Subcutaneous abdominal adipose tissue (tissue), 5 donors: ENCODE results near the gene ATP2B2.

Experiments
- H3K27ac ChIP-seq: one replicate; pipeline ENCODE4 v1.7.0; 2013; ENCODE audit warnings: low read depth, mild to moderate bottlenecking, inconsistent platforms, low read length, moderate library complexity
- H3K27me3 ChIP-seq, 5 donors: one replicate each; pipeline ENCODE4 v1.7.0; 2013; ENCODE audit warnings: low read length in 5 of 5, inconsistent platforms in 1 of 5; ENCODE audit not compliant: control insufficient read depth in 5 of 5, insufficient read depth in 4 of 5
- H3K36me3 ChIP-seq, 5 donors: one replicate each; pipeline ENCODE4 v1.7.0; 2013; ENCODE audit warnings: low read length in 5 of 5; ENCODE audit not compliant: control insufficient read depth in 5 of 5, insufficient read depth in 5 of 5
- H3K4me1 ChIP-seq, 5 donors: one replicate each; pipeline ENCODE4 v1.7.0; 2013; ENCODE audit warnings: low read length in 5 of 5, mild to moderate bottlenecking in 3 of 5, moderate library complexity in 1 of 5; ENCODE audit not compliant: control insufficient read depth in 5 of 5, insufficient read depth in 5 of 5
- H3K4me3 ChIP-seq, 5 donors: one replicate each; pipeline ENCODE4 v1.7.0; 2013; ENCODE audit warnings: low read length in 5 of 5, low read depth in 1 of 5
- H3K9ac ChIP-seq, 5 donors: one replicate each; pipeline ENCODE4 v1.7.0; 2013; ENCODE audit warnings: low read length in 5 of 5, mild to moderate bottlenecking in 4 of 5, moderate library complexity in 3 of 5
- H3K9me3 ChIP-seq, 5 donors: one replicate each; pipeline ENCODE4 v1.7.0; 2013; ENCODE audit warnings: low read length in 5 of 5; ENCODE audit not compliant: control insufficient read depth in 5 of 5
- donor health status: healthy.
- donor health status: healthy.
- donor health status: healthy.
- donor health status: healthy.
- donor health status: healthy.

Gene ATP2B2

DNA sequence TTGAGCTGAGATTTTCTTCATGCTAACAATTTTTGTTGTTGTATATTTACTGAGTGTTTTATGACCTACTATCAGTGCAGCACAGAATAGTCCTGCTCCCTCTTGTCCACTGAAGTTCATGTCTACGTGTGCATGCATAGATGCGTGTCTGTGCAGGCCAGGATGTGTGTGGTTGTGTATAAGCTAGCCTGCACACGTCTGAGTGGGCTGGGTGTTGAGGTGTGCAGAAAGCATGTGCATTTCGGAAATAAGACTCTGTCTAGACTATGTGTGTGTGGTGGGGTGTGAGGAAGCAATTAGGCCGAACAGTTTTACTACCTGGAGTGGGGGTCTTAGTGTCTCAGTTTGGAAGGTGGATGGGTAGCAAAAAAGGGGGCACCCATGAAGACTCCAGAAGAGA lies 39.2 kb downstream of the ATP2B2 start:
- Histone ChIP-seq H3K36me3 (no peaks in the 10 kb centered on the region), H3K4me1 (peaks cover 0 to 3% (median 0%) of the 10 kb centered on the region in 5 donors), H3K27me3 (peaks cover 11 to 26% (median 24%) of the 10 kb centered on the region in 5 donors), H3K9me3 (no peaks in the 10 kb centered on the region), H3K27ac (no peak overlapping the region), H3K9ac (no peak overlapping the region), H3K4me3 (no peak overlapping the region)

DNA sequence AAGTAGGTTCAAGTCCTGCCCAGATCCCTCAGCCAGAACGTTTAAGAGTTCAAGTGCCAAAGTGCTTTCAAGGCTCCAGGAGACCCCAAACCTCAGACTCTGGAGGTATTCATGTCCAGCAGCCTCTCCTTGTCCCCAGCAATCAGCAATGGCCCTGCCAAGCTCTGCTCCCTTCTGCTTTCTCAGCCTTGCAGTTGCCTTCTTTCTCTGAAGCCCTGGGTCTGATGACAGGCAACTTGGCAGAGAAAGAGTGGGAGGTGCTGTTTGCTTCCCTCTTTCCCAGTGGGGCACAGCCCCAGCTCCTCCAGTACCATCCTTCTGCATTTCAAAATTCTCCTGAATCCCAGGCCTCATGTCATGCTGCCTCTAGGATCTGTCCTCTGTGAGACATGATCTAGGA lies 40.2 kb downstream of the ATP2B2 start:
- H3K27me3 ChIP-seq = peaks cover 7 to 19% (median 14%) of the 10 kb centered on the region in 5 donors
- H3K9ac ChIP-seq = no peak overlapping the region

DNA sequence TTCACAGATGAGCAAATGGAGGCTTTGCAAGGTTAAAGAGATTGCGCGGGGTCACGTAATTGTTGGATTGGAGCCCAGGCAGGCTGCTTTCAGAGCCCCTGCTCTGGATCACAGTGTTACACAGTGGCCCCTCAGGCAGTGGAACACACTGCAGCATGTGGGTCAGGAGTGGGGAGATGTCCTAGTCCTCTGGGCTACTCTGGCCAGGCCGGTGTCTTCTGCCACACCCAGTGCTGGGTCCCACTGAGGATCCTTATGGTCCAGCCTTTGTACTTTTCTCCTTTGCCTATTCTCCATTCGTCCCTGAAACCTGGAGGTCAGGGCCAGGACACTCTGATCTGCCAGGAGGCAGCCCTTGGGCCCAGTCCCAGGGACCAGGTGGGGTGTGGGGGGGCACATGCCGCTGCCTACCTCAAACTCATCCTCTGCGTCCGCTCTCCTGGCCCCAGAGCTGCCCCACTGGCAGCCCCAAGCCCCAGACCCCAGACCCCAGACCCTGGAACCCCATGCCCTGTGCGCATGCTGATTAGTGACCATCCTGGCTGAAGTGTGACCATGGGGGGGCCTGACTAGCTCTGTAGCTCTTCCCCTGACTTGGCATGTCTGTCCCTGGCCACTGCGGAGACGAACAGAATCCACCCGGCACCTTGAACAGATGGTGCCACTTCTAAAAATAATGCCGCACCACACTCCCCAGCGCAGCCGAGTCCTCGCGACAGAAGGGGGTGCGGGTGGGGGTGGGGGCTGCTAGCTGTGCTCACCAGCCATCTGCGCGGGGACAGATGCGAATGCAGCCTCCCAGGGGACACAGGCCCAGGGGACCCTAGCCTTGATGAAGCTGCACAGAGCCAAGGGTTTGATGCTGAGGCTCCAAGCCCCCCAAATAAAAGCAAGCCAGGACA lies 41.6 kb downstream of the ATP2B2 start:
- no peak overlapping the region for H3K4me3 ChIP-seq
- H3K9ac ChIP-seq = no peak overlapping the region
- peaks cover 3 to 11% (median 8%) of the 10 kb centered on the region in 5 donors for H3K27me3 ChIP-seq
- H3K9me3 ChIP-seq = peaks cover 0 to 3% (median 0%) of the 10 kb centered on the region in 5 donors
- H3K27ac ChIP-seq = no peak overlapping the region
- no peaks in the 10 kb centered on the region for H3K4me1 ChIP-seq
- H3K36me3 ChIP-seq = no peaks in the 10 kb centered on the region

More for the DNA sequence above, 40.2 kb downstream of the ATP2B2 start:
- Histone ChIP-seq H3K4me1 (no peaks in the 10 kb centered on the region), H3K4me3 (no peak overlapping the region), H3K9me3 (peaks cover 0 to 1% (median 0%) of the 10 kb centered on the region in 5 donors), H3K36me3 (no peaks in the 10 kb centered on the region), H3K27ac (no peak overlapping the region)

DNA sequence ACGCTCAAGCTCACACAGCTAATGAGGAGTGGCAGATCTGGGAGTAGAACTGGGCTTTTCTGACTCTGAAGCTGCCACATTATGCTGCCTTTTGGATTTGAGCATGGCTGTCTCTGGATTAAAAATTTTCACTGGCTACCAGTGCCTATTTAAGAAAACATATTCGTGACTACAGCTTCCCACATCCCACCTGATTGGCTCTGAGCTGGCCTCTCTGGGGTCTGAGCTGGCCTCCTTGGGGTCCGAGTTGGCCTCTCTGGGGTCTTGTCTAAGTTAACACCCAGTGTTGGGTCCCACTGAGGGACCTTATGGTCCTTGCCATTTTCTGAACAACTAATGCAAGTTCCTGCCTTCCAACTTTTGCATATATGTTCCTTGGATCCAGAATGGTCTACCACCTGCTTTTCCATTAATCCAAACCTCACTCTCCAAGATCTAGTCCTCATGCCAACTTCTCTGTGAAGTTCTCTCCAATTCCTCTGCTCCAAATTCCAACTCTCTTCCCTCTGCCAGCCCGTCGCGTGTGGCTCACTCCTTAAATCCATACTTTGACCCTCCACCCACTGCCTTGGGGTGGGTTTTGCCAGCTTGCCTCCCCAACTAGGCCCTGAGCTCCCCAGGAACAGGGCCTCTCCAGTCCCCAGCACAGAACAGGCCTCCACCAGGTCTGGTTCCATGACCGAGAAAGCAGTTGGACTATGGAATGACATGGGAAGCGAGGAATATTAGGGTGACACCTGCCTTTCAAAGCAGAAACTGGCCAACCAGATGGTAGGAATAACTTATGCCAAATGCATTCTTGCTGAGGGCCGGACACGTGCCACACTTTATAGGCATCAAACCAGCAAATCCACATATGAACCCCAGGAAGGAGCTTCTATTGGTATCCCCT lies 42.5 kb downstream of the ATP2B2 start:
- no peaks in the 10 kb centered on the region for H3K4me1 ChIP-seq
- no peaks in the 10 kb centered on the region for H3K36me3 ChIP-seq
- H3K4me3 ChIP-seq = no peak overlapping the region
- no peak overlapping the region for H3K27ac ChIP-seq
- peaks cover 0 to 3% (median 0%) of the 10 kb centered on the region in 5 donors for H3K9me3 ChIP-seq
- H3K27me3 ChIP-seq = peaks cover 0 to 6% (median 4%) of the 10 kb centered on the region in 5 donors
- H3K9ac ChIP-seq = no peak overlapping the region

DNA sequence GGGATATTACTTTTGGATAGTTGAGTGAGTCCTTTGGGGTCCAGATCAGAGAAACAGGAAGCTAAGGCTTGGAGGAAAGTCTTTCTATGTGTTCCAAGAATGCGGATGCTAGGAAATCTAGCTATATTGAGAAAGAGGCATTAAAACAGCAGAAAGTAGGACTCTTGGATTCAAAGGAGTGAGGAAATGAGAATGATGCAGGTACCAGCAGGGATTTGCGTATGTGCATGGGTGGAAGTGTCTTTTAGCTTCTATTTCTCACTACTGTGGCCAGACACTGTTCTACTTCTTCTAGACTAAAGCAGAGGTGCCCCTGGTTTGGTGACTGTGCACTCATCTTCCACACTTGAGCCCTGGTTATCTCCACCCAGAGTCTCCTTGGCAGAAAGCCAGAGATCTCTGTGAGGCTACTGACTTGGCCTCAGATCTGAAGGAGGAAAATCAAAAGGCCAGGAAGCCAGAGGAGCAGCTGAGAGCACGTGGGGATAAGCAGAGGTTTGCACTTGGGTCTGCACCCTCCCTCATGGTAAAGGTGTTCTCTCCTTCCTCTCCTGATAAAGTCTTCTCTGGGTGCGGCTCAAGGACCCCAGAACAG lies 44.3 kb downstream of the ATP2B2 start:
- H3K27ac ChIP-seq = no peak overlapping the region
- H3K9ac ChIP-seq = no peak overlapping the region
- H3K4me1 ChIP-seq = no peaks in the 10 kb centered on the region
- no peaks in the 10 kb centered on the region for H3K36me3 ChIP-seq
- H3K9me3 ChIP-seq = peaks cover 0 to 3% (median 0%) of the 10 kb centered on the region in 5 donors
- no peak overlapping the region for H3K4me3 ChIP-seq
- H3K27me3 ChIP-seq = peaks cover 0 to 10% (median 3%) of the 10 kb centered on the region in 5 donors

DNA sequence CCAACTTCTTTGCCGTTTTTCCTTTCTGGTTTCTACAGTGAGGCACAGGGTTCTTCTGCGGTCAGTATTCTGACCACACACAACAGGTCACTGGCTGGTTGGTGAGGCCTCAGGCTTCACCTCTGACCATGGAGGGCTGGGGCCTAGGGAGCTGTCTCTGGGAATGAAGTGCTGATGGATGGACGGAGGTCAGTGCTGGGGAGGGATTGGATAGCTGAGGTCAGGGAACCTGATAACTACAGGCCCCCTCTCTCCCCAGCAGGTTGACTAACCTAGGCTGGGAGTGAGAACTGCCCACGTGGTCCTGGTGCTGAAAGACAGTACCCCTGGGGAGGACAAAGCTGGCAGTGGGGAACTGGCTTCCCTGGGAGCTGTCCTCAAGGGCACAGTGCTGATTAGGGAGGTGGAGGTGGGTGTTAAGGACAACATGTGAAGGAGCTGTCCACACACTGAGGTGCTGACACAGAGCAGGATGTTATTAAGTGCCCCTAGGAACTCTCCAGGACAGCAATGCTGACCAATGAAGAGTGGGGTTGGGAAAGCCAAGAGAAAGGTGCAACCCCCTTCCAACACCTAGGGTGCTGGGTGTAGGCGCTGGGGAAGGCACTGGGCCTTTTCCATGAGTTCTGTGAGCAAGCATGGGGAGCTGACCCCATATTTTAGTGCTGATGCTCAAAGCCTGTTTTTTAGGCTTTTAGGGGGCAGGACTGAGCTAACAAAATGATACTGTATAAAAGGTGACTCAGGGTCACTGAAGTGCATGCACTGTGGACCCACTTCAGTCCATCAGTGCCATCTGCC lies 45.2 kb downstream of the ATP2B2 start:
- H3K4me1 ChIP-seq = no peaks in the 10 kb centered on the region
- H3K4me3 ChIP-seq = no peak overlapping the region
- H3K36me3 ChIP-seq = no peaks in the 10 kb centered on the region
- H3K27ac ChIP-seq = no peak overlapping the region
- peaks cover 0 to 10% (median 3%) of the 10 kb centered on the region in 5 donors for H3K27me3 ChIP-seq
- peaks cover 0 to 3% (median 0%) of the 10 kb centered on the region in 5 donors for H3K9me3 ChIP-seq
- no peak overlapping the region for H3K9ac ChIP-seq

DNA sequence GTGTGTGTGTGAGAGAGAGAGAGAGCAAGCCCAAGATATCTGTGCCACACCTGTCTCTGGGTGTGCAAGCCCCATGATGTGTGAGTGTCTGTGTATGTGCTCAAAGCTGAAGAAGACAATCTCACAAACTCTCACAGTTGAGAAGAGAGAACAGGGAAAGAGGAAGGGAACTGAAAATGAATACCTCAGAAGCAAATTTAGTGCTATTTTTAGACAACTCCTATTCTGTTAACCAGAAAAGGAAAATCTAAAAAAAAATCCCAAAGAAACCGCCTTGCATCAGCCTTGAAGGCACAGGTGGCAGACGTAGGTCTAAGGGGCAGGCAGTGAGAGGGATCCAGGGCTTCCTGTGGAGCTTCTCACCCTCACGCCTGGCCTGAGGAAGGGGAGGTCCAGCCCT lies 47.8 kb downstream of the ATP2B2 start:
- Histone ChIP-seq H3K4me3 (no peak overlapping the region), H3K9ac (no peak overlapping the region), H3K4me1 (no peaks in the 10 kb centered on the region), H3K27me3 (peaks cover 0 to 10% (median 3%) of the 10 kb centered on the region in 5 donors), H3K9me3 (peaks cover 0 to 3% (median 0%) of the 10 kb centered on the region in 5 donors), H3K27ac (no peak overlapping the region), H3K36me3 (no peaks in the 10 kb centered on the region)

DNA sequence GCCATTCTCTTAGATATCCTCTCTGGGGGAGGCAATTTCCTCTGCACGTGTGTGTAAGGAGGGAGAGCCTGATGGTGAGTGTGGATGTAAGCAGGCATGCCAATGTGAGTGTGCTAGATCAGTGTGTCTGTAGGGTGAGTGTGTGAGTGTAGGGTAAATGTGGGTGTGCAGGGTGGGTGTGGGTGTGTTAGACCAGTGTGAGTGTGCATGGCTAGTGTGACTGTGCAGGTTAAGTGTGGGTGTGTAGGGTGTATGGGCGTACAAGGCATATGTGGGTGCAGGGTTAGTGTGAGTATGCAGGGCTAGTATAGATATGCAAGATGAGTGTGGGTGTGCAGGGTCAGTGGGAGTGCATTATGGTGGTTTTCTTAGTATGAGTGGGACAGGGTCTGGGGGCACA lies 48.4 kb downstream of the ATP2B2 start:
- peaks cover 0 to 10% (median 6%) of the 10 kb centered on the region in 5 donors for H3K27me3 ChIP-seq
- H3K9ac ChIP-seq = no peak overlapping the region
- H3K9me3 ChIP-seq = peaks cover 0 to 3% (median 0%) of the 10 kb centered on the region in 5 donors
- no peak overlapping the region for H3K27ac ChIP-seq
- H3K36me3 ChIP-seq = no peaks in the 10 kb centered on the region
- no peak overlapping the region for H3K4me3 ChIP-seq
- no peaks in the 10 kb centered on the region for H3K4me1 ChIP-seq

DNA sequence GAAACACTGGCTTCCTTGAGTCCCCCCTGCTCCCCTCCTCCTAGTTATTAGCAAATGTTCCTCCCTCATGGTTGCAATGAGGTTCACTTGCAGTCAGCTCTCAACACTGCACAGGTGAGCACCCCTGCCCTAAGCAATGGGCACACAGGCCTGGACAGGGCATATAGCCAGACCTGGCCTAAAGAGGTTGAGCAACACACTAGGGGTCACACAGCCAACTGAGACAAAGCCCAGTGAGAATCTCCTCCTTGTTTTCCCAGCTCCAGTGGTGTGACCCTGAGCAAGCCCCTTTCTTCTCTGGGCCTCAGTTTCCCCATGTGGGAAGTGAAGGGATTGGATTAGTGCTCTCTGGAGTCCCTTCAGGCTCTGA lies 49.9 kb downstream of the ATP2B2 start:
- no peaks in the 10 kb centered on the region for H3K36me3 ChIP-seq
- no peaks in the 10 kb centered on the region for H3K4me1 ChIP-seq
- peaks cover 0 to 3% (median 0%) of the 10 kb centered on the region in 5 donors for H3K9me3 ChIP-seq
- H3K4me3 ChIP-seq = no peak overlapping the region
- H3K27me3 ChIP-seq = peaks cover 4 to 19% (median 10%) of the 10 kb centered on the region in 5 donors
- H3K9ac ChIP-seq = no peak overlapping the region
- H3K27ac ChIP-seq = no peak overlapping the region
